Prostate gland (tissue), 2 donors: ENCODE data around the gene TOGARAM2. TPM values are rescaled to one million over a fixed set of nuclear protein-coding genes. Genes with fewer than 3 reads are reported as not detected.
A peak's percentile ranks its signal among the peaks of the same experiment; 100 is the strongest.

Experiments used
- DNase-seq: peaks from one replicate; pipeline ENCODE4 v3.0.0-alpha.2; 2019; ENCODE audit warnings: low spot score
- H3K27ac ChIP-seq, 2 donors: fragments of 200-600 bp; sonication (generic); 2 replicates each; pipeline ENCODE4 v1.5.1; 2017 to 2019
- H3K27me3 ChIP-seq: fragments of 200-600 bp; sonication (generic); replicated peaks from 2 replicates; pipeline ENCODE4 v1.5.1; 2019; ENCODE audit not compliant: insufficient read depth
- H3K36me3 ChIP-seq, 2 donors: fragments of 200-600 bp; sonication (generic); 1 replicate in 1 of 2; 2 replicates in 1 of 2; pipeline versions ENCODE4 v1.5.1 to v1.8.1; 2017 to 2019
- H3K4me1 ChIP-seq: fragments of 200-600 bp; sonication (generic); replicated peaks from 2 replicates; pipeline ENCODE4 v1.5.1; 2019
- H3K4me3 ChIP-seq, 2 donors: fragments of 200-600 bp; sonication (generic); 2 replicates each; pipeline ENCODE4 v1.5.1; 2017 to 2019
- H3K9me3 ChIP-seq: fragments of 200-600 bp; sonication (generic); 2 replicates; pipeline ENCODE4 v1.5.1; 2017
- POLR2A ChIP-seq: fragments of 450-650 bp; IDR thresholded peaks from one replicate; pipeline ENCODE4 v1.6.1; 2016; ENCODE audit warnings: antibody characterized with exemption, mild to moderate bottlenecking
- POLR2AphosphoS5 ChIP-seq: sonication (generic); formaldehyde crosslinking; IDR thresholded peaks from one replicate; pipeline ENCODE4 v1.6.1; 2017; ENCODE audit warnings: antibody characterized with exemption
- WGBS: methylation state at CpG from one replicate; pipeline ENCODE4 v1.1.5; 2018; 5-methylcytosine and 5-hydroxymethylcytosine counted together
- intact Hi-C: fragments of 100-400 bp; cut with DNase I; formaldehyde crosslinking; loops from one replicate; pipeline ENCODE4 v1.14.2; 2022
- total RNA-seq, 2 donors: library from RNA; depleted of rRNA; stranded (reverse); fragments of >200 nt; gene quantifications; one replicate each; pipeline ENCODE4 v1.1.0, GENCODE V29; 2016
- TF ChIP-seq, protein P1 (sequence below), 4 experiments: fragments of 200-600 bp in 2 of 4; fragments of 450-650 bp in 2 of 4; sonication (generic) in 2 of 4; IDR thresholded peaks; 1 replicate in 3 of 4; 2 replicates in 1 of 4; pipeline ENCODE4 v1.5.1; 2016 to 2019; ENCODE audit warnings: antibody characterized with exemption in 4 of 4, mild to moderate bottlenecking in 2 of 4, moderate library complexity in 2 of 4

The TOGARAM2 gene
- under 1 TPM; 0.36 to 0.62 TPM for total RNA-seq

DNA sequence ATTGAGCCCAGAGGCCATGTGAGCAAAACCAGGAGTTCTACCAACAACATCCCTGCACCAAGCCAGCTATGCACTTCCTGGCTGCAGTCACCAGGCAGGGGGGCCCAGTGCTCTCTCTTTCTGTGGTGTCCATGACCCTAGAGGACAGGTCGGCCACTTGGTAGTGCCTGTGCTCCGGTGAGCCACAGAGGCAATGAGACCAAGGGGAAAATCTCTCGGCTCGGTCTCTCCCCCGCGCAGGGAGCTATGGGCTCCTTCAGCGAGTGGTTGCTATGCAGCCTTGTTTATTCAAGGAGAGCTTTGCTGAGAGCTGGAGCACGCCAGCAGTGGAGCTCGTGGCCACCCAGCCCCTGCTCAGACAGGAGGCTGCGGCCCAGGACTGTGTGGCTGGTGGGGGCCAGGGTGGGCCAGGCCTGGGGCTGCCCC lies at the start of gene TOGARAM2:
TOGARAM2 (plus strand) TSS at position 283 of the 426 bp plus-strand sequence. CDS start 13,537 bp downstream, outside the sequence.
- Histone ChIP-seq H3K4me1 (no peaks in the 10 kb centered on the region), H3K27me3 (no peaks in the 10 kb centered on the region), H3K36me3 (no peaks in the 10 kb centered on the region), H3K9me3 (no peaks in the 10 kb centered on the region), H3K4me3 (no peak within 1 kb of the TSS), H3K27ac (peak within 1 kb of the TSS; percentile 48 to 53)
- intact Hi-C loops: no loop called here
- DNase-seq: peak; percentile 27
- TF ChIP-seq, protein P1, sequence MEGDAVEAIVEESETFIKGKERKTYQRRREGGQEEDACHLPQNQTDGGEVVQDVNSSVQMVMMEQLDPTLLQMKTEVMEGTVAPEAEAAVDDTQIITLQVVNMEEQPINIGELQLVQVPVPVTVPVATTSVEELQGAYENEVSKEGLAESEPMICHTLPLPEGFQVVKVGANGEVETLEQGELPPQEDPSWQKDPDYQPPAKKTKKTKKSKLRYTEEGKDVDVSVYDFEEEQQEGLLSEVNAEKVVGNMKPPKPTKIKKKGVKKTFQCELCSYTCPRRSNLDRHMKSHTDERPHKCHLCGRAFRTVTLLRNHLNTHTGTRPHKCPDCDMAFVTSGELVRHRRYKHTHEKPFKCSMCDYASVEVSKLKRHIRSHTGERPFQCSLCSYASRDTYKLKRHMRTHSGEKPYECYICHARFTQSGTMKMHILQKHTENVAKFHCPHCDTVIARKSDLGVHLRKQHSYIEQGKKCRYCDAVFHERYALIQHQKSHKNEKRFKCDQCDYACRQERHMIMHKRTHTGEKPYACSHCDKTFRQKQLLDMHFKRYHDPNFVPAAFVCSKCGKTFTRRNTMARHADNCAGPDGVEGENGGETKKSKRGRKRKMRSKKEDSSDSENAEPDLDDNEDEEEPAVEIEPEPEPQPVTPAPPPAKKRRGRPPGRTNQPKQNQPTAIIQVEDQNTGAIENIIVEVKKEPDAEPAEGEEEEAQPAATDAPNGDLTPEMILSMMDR (IDR thresholded peaks at IDR 0.05): no peak
- no peak for TF ChIP-seq POLR2A
- no peak for TF ChIP-seq POLR2AphosphoS5
- WGBS: 26% methylated on average over 10 of the region's 10 CpGs

DNA sequence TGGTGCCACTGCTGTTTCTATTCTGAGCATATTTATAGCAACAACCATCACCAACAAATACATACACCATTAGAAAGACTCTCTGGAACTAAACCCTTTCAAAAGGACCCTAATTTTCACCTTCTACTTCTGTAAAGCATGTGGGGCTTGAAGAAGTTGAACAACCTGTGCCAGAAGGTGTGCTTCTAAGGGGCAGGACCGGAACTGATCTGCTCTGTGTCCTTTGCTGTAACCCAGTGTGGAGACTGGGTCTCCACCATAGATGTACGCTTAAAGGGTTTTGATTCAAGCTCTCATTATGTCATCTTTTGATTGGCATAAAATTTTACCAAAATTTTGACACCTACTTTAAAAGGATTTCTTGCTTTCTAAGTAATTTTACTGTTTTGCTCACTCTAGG lies 46.3 kb upstream of the TOGARAM2 start:
- H3K4me3 ChIP-seq: no peak overlapping the region
- WGBS: 97% methylated on average over 2 of the region's 2 CpGs
- intact Hi-C loops: no loop called here
- H3K27ac ChIP-seq: no peak overlapping the region
- no peaks in the 10 kb centered on the region for H3K36me3 ChIP-seq
- no peak for DNase-seq
- H3K4me1 ChIP-seq: no peaks in the 10 kb centered on the region
- TF ChIP-seq POLR2A (no peak), POLR2AphosphoS5 (no peak)
- TF ChIP-seq, protein P1 (IDR thresholded peaks at IDR 0.05): no peak
- H3K27me3 ChIP-seq: no peaks in the 10 kb centered on the region
- no peaks in the 10 kb centered on the region for H3K9me3 ChIP-seq

DNA sequence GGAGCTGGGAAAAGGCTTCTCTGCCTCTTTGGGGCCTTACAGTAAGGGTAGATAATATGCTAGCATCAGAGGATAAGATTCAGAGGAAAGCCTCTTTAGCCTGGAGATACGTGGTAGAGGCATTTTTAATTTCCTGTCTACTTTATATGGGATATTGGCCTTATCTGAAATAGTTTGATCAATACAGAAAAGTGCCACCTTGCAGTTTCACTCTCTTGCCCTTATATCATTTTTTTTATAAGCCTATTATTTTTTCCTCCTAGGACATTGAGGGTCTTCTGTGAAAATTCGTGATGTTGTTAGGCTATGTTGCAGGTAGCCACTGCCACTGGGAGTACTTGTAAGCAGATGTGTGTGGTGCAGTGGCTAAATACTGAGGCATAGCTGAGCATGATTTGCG lies 40.1 kb upstream of the TOGARAM2 start:
- intact Hi-C loops: no loop called here
- no peak for DNase-seq
- TF ChIP-seq, protein P1 (IDR thresholded peaks at IDR 0.05): no peak
- TF ChIP-seq POLR2A (no peak), POLR2AphosphoS5 (no peak)
- no peak overlapping the region for H3K27ac ChIP-seq
- H3K4me3 ChIP-seq: no peak overlapping the region
- no peaks in the 10 kb centered on the region for H3K9me3 ChIP-seq
- H3K4me1 ChIP-seq: no peaks in the 10 kb centered on the region
- 90% methylated on average over 3 of the region's 3 CpGs for WGBS
- no peaks in the 10 kb centered on the region for H3K27me3 ChIP-seq
- H3K36me3 ChIP-seq: peaks cover 0 to 2% of the 10 kb centered on the region in 2 donors

DNA sequence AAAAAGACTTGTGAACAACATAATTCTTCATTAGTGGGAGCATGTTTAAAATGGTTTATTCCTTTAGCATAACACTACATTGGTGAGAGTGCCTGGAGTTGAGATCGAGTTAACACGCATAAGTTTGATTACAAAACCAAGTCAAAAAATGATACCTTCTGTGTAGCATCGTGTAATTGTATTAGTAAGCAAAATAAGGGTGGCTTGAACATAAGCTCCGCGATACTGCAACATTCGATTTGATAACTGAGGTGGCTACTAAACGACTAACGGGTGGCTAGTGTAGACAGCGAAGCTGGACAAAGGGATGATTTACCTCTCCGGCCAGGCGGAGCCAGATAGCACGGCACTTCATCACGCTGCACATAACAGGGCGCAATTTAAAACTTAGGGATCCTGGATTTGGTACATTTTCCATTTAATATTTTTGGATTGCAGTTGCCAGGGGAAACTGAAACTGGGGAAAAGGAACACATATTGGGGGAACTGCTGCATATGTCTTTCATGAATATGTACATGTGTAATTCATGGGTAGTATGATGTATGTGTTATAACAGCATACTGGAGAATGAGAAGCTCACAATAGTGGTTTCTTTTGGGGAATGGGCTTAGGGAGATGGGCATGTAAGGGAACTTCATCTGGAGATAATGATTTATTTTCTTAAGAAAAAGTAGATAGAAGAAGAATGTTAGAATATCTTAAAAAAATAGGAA lies 36.4 kb upstream of the TOGARAM2 start:
- no peaks in the 10 kb centered on the region for H3K4me1 ChIP-seq
- peaks cover 0 to 2% of the 10 kb centered on the region in 2 donors for H3K36me3 ChIP-seq
- H3K27me3 ChIP-seq: no peaks in the 10 kb centered on the region
- no peak for DNase-seq
- no peaks in the 10 kb centered on the region for H3K9me3 ChIP-seq
- 79% methylated on average over 14 of the region's 14 CpGs for WGBS
- intact Hi-C loops: no loop called here
- TF ChIP-seq, protein P1 (IDR thresholded peaks at IDR 0.05): no peak
- no peak for TF ChIP-seq POLR2AphosphoS5
- H3K27ac ChIP-seq: no peak overlapping the region
- H3K4me3 ChIP-seq: no peak overlapping the region

DNA sequence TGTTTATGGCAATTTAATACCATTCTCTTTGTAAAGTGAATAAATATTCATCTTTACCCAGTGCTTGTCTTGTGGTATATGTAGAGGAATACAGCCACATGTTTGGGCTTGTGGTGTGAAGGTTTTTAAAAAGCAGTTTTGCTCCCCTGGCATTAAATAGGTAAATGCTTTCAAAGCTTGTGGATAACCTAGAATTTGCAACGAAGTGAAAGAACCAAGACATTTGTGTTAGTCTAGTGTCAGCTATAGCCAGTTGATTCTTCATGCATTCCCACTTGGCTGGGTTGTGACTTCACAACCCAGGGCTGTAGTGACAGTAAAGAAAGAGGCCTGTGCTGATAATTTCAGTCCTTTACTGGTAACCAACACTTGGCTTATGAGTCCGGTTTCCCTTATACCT lies 32.9 kb upstream of the TOGARAM2 start:
- Histone ChIP-seq H3K4me3 (no peak overlapping the region), H3K9me3 (no peaks in the 10 kb centered on the region), H3K4me1 (no peaks in the 10 kb centered on the region), H3K27me3 (no peaks in the 10 kb centered on the region), H3K27ac (no peak overlapping the region), H3K36me3 (no peaks in the 10 kb centered on the region)
- 80% methylated on average over 2 of the region's 2 CpGs for WGBS
- intact Hi-C loops: no loop called here
- TF ChIP-seq, protein P1 (IDR thresholded peaks at IDR 0.05): no peak
- TF ChIP-seq POLR2A (no peak), POLR2AphosphoS5 (no peak)
- DNase-seq: no peak
